ENCODE data around the gene CDK5RAP2.

The CDK5RAP2 gene

DNA sequence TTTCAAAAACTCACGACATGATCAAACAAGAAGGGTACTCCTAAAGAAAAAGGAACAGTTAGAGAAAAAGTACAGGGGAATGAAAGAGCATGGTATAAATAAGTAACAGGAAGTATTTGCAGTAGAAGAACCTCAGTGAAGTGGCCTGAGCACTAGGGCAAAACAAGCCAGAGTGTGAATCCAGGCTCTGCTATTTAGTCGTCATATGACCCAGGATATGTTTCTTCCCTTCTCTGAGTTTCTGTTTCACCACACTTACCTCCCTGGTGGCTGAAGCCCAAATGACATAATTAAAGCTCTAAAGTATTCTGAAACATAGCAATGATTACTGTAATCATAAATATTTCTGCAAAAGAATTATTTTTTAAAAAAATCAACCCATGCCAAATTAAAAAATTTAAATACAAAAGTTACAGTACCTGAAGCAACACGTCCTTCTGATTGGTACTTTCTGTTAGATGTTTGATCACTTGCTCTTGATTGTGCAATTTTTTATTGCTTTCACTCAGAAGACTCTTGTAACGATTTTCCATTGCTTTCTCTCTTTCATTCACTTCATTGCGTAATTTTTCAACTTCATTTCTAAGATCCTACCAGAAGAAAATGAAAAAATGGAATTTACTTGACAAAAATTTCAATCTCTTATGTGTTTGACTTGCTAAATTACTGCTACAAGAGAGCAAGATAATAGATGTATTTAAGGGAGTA is 88.9 kb downstream of the CDK5RAP2 start:
- Histone ChIP-seq H3K36me3 (ENCODE audit: insufficient read depth, low read length) (peaks cover 53% of the 10 kb centered on the region), H3K4me3 (ENCODE audit: low read depth in 1 of 2, low read length in 2 of 2) (no peak overlapping the region), H3K27ac (ENCODE audit: low read length) (no peak overlapping the region), H3K79me2 (ENCODE audit: insufficient read depth, low read length) (peaks cover 3% of the 10 kb centered on the region; the same call in 1 of the 2 replicates), H2AFZ (ENCODE audit: low read depth, low read length) (no peak overlapping the region), H3K27me3 (ENCODE audit: insufficient read depth, low read length, poor library complexity) (no peaks in the 10 kb centered on the region), H3K4me1 (ENCODE audit: insufficient read depth, low read length) (no peaks in the 10 kb centered on the region), H3K4me2 (ENCODE audit: insufficient read depth, low read length) (no peak overlapping the region), H3K9me3 (ENCODE audit: insufficient read depth, low read length, severe bottlenecking) (no peaks in the 10 kb centered on the region), H3K9ac (ENCODE audit: low read depth, low read length) (no peak overlapping the region), H4K20me1 (ENCODE audit: insufficient read depth, low read length) (no peaks in the 10 kb centered on the region)
- DNase-seq (no peak), ATAC-seq (ENCODE audit: insufficient read depth, low read depth) (no peak)
- no peak for TF ChIP-seq EZH2 (IDR thresholded peaks at IDR 0.05; ENCODE audit: borderline replicate concordance, low read depth, low read length, severe bottlenecking)
- TF ChIP-seq, protein P1, sequence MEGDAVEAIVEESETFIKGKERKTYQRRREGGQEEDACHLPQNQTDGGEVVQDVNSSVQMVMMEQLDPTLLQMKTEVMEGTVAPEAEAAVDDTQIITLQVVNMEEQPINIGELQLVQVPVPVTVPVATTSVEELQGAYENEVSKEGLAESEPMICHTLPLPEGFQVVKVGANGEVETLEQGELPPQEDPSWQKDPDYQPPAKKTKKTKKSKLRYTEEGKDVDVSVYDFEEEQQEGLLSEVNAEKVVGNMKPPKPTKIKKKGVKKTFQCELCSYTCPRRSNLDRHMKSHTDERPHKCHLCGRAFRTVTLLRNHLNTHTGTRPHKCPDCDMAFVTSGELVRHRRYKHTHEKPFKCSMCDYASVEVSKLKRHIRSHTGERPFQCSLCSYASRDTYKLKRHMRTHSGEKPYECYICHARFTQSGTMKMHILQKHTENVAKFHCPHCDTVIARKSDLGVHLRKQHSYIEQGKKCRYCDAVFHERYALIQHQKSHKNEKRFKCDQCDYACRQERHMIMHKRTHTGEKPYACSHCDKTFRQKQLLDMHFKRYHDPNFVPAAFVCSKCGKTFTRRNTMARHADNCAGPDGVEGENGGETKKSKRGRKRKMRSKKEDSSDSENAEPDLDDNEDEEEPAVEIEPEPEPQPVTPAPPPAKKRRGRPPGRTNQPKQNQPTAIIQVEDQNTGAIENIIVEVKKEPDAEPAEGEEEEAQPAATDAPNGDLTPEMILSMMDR (IDR thresholded peaks at IDR 0.05; ENCODE audit: borderline replicate concordance, extremely low read depth, low read length, poor library complexity, severe bottlenecking) = no peak

DNA sequence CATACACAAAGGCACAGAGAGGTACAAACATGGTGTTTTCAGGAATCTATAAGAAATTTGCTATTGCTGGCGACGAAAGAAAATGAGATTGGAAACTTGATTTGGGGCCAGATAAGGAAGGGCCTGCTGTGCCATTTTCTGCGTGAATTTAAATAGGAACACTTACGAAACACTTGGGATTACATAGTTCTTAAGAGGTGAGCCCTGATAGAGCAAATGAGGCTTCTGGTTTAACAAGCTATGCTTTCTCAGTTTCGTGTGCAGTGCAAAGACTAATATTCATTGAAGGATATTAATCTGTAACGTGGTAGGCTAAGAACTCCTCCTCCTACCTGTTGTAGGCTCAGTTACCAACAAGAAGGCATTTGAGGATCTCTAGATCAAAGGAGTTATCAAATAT is 93.1 kb downstream of the CDK5RAP2 start:
- H3K9me3 ChIP-seq (ENCODE audit: insufficient read depth, low read length, severe bottlenecking) = no peaks in the 10 kb centered on the region
- no peaks in the 10 kb centered on the region for H4K20me1 ChIP-seq (ENCODE audit: insufficient read depth, low read length)
- no peak for ATAC-seq (ENCODE audit: insufficient read depth, low read depth)
- H3K9ac ChIP-seq (ENCODE audit: low read depth, low read length) = no peak overlapping the region
- H3K4me2 ChIP-seq (ENCODE audit: insufficient read depth, low read length) = no peak overlapping the region
- no peak overlapping the region for H2AFZ ChIP-seq (ENCODE audit: low read depth, low read length)
- TF ChIP-seq, protein P1 (IDR thresholded peaks at IDR 0.05; ENCODE audit: borderline replicate concordance, extremely low read depth, low read length, poor library complexity, severe bottlenecking) = no peak
- no peak for TF ChIP-seq EZH2 (IDR thresholded peaks at IDR 0.05; ENCODE audit: borderline replicate concordance, low read depth, low read length, severe bottlenecking)
- peaks cover 82% of the 10 kb centered on the region for H3K36me3 ChIP-seq (ENCODE audit: insufficient read depth, low read length)
- H3K79me2 ChIP-seq (ENCODE audit: insufficient read depth, low read length) = no peaks in the 10 kb centered on the region
- H3K27me3 ChIP-seq (ENCODE audit: insufficient read depth, low read length, poor library complexity) = no peaks in the 10 kb centered on the region
- no peak overlapping the region for H3K27ac ChIP-seq (ENCODE audit: low read length)
- no peak overlapping the region for H3K4me3 ChIP-seq (ENCODE audit: low read depth in 1 of 2, low read length in 2 of 2)
- no peak for DNase-seq
- H3K4me1 ChIP-seq (ENCODE audit: insufficient read depth, low read length) = no peaks in the 10 kb centered on the region

DNA sequence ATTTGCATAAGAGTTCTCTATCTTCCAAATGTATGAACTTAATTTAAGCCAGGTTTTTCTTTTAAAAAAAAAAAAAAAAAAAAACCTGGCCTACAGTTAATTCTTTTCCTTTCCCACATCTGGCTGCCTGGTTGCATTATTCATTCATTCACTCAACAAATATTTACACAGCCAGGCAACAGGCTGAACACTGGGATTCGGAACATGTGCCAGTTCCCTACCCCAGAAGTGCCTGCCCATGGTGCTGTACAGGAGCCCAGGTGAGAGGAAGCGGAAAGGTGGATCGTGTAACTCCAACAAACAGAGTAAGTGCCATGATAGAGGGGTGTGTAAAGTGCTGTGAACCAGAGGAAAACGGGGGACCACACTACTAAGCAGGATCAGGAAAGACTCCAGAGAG is 93.6 kb downstream of the CDK5RAP2 start:
- Histone ChIP-seq H4K20me1 (ENCODE audit: insufficient read depth, low read length) (no peaks in the 10 kb centered on the region), H3K9me3 (ENCODE audit: insufficient read depth, low read length, severe bottlenecking) (no peaks in the 10 kb centered on the region), H3K4me2 (ENCODE audit: insufficient read depth, low read length) (no peak overlapping the region), H2AFZ (ENCODE audit: low read depth, low read length) (no peak overlapping the region), H3K9ac (ENCODE audit: low read depth, low read length) (no peak overlapping the region), H3K36me3 (ENCODE audit: insufficient read depth, low read length) (peaks cover 82% of the 10 kb centered on the region), H3K4me1 (ENCODE audit: insufficient read depth, low read length) (no peaks in the 10 kb centered on the region), H3K4me3 (ENCODE audit: low read depth in 1 of 2, low read length in 2 of 2) (no peak overlapping the region), H3K27me3 (ENCODE audit: insufficient read depth, low read length, poor library complexity) (no peaks in the 10 kb centered on the region), H3K27ac (ENCODE audit: low read length) (no peak overlapping the region), H3K79me2 (ENCODE audit: insufficient read depth, low read length) (no peaks in the 10 kb centered on the region)
- ATAC-seq (ENCODE audit: insufficient read depth, low read depth) (no peak), DNase-seq (no peak)
- TF ChIP-seq, protein P1 (IDR thresholded peaks at IDR 0.05; ENCODE audit: borderline replicate concordance, extremely low read depth, low read length, poor library complexity, severe bottlenecking) = no peak
- no peak for TF ChIP-seq EZH2 (IDR thresholded peaks at IDR 0.05; ENCODE audit: borderline replicate concordance, low read depth, low read length, severe bottlenecking)
